Adipose tissue (tissue), 3 donors: Measurements from ENCODE around the gene GPR157. TPM values are rescaled to one million over a fixed set of nuclear protein-coding genes. Genes with fewer than 3 reads are reported as not detected.
"Not testable (repeated sequence)": the region's sequence is repeated elsewhere in the genome, so short reads cannot be mapped to it uniquely, and the experiment has no call there.

Experiments
- H3K27ac ChIP-seq: one replicate; pipeline ENCODE4 v1.5.1; 2013; ENCODE audit warnings: low read depth, low read length
- WGBS, 3 donors: extraction: QIAGEN DNeasy Blood & Tissue Kit; methylation state at CpG; one replicate each; pipeline ENCODE4 v1.1.7; 2013; 5-methylcytosine and 5-hydroxymethylcytosine counted together
- polyA plus RNA-seq, 3 donors: library from polyadenylated mRNA; stranded (reverse); fragments of 200-250 nt; gene quantifications; one replicate each; pipeline ENCODE4 v1.2.3, GENCODE V29; 2013
- donor health status: healthy with polysubstance abuse.
- donor health status: Bipolar disorder and iron deficiency.
- donor health status: healthy.

Gene GPR157
- polyA plus RNA-seq, 3 donors: 1.7 to 3.7 (median 2.2) TPM

DNA sequence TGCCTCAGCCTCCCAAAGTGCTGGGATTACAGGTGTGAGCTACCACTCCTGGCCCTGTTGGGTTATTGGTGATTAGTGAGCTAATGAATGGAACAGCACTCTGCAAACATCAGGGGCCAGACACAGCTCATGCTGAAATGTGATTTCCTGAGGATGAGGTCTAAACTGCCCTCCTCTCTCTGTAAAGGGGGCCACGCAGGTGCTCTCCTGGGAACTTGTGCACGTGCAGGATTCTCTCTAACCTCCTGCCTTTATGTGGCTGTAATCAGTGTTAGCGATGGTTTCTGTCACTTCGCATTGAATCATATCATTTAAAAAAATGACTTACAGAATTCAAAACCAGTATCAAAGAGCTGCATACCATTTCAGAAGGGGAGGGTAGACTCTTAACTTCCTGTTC lies 3.6 kb downstream of the GPR157 start:
- WGBS, 3 donors: 69 to 88% (median 70%) methylated on average over 4 of the region's 4 CpGs
- no peak overlapping the region for H3K27ac ChIP-seq

DNA sequence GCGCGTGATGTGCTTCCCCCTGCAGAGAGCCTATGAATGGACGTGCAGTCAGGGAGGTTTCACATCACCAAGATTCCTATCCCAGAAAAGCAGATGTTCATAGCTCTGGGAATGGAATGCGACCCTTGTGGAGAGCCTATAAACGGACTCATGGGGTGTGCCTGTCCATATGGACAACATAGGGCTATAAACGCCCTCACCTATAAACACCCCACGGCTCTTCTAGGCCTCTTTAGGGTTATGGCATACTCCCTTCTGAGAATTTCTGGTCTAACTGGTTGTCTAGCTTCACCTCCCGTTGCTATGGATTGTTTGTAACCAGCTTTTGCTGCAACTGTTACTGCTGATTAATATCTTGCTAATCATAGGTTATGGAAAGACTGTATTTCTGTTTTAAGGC lies 4.5 kb downstream of the GPR157 start:
- H3K27ac ChIP-seq: not testable (repeated sequence)
- WGBS, 3 donors: 80 to 92% (median 83%) methylated on average over 5 of the region's 8 CpGs

DNA sequence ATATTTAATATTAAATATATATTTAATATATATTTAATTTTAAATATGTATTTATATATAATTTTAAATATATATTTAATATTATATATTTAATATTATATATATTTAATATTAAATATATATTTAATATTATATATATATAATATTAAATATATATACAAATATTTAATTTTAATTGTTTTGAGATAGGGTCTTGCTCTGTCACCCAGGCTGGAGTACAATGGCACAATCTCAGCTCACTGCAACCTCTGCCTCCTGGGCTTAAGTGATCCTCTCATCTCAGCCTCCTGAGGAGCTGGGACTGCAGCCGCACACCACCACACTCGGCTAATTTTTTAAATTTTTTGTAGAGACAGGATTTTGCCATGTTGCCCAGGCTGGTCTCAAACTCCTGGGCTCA lies 5.2 kb downstream of the GPR157 start:
- WGBS, 3 donors: 96 to 98% (median 97%) methylated on average over 2 of the region's 2 CpGs
- not testable (repeated sequence) for H3K27ac ChIP-seq

DNA sequence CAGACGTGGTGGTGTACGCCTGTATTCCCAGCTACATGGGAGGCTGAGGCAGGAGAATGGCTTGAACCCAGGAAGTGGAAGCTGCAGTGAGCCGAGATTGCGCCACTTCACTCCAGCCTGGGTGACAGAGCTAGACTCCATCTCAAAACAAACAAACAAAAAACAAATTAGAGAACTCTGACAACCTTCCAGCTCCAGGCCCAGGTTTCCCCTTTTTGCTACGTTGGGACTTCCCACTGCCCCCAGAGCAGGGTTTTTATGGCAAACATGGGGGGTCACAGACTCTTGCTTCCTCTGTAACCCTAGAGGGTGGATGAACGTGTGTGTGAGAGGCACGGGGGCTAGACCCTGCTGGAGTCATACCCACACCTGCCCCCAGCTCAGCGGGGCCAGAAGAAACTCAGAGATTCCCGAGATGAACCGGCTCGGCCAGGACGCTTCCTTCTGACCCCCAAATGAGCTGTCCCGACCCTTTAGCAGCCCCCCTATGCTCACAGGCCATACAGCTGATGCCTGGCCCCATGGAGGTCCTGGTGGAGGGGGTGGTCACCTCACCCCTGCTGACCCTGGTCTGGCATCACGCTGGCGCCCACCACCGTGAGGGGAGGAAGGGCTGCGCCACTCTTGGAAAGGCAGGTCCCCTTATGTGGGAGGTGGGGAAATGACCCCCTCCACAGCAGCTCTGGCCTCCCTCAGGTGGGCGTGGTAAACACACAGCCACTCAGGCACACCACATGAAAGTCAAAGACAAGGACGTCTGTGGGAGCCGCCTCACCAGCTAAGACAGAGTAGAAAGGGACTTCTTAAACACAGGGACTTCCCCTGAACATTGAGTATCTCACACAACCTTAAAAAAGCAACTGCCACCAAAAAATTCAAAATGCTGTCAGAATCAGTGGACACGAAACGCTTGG lies 7.1 kb downstream of the GPR157 start:
- 85 to 89% (median 88%) methylated on average over 22 of the region's 22 CpGs for WGBS, 3 donors
- H3K27ac ChIP-seq: no peak overlapping the region

DNA sequence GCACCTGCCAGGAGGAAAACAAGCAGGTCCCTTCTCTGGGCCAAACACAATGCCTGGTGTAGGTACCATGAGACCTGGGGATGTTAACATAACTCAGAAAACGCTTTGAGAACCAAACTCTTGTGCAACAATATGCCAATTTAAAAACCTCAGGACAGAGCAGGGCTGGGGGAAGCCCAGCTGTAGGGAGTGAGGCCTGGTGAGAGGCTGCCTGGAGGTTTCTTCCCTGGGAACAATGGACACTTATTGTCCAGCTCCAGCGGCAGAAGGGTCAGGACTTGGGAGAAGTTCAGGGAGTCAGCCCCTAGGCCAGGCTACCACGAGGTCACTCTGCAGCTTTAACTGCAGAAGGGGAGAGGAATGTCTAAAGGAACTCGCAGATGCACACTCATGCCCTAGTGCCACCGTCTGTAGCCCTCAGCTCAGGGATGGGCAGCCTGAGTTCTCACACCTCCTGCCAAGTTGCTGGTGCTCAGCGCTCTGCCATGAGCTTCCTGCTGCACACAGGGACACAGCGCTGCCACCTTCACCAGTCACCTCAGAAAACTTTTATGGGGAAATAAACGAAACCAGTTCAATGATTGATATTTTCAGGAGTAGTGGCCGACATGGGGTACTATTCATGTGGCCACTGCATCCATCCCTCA lies 8.5 kb downstream of the GPR157 start:
- 74 to 76% (median 75%) methylated on average over 9 of the region's 9 CpGs for WGBS, 3 donors
- H3K27ac ChIP-seq: no peak overlapping the region

DNA sequence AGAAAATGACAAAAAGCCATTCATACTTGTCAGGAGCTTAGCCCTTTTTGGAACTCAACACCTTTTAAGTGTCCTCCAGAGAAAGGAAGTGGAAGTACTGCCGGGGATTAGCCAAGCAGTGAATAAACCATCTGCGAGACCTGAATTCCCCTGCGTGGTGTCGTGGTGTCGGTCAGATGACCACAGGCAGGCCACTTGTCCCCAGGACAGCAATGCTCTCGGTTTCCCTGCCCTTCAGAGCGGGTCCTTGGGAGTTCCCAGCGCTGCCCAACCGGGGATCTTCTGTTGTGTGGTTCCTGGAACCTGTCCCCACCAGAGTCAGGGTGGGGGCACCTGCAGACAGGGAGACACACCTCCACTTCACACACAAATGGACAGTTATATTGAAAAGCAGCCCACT lies 9.2 kb downstream of the GPR157 start:
- 58 to 93% (median 76%) methylated on average over 9 of the region's 9 CpGs for WGBS, 3 donors
- H3K27ac ChIP-seq: no peak overlapping the region

DNA sequence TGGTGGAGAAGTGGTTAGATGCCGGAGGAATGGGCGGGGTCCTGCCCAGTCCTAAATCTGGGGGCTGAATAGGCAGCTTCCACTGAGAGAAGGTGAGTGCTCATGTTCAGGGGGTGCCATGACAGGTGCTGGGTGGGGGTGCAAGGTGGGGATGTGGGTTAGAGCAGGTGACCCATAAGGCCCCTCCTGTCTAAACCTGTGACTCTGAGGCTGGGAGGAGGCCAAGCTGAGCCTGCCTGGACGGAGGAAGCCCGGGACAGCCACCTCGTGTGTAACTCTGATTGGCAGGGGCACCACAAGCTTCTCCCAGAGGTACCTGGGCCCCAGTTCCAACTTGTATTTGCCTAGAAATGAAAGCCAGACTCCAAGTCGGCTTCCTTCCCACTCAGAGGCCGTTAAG lies 10.7 kb downstream of the GPR157 start:
- 61 to 82% (median 63%) methylated on average over 7 of the region's 7 CpGs for WGBS, 3 donors
- no peak overlapping the region for H3K27ac ChIP-seq

DNA sequence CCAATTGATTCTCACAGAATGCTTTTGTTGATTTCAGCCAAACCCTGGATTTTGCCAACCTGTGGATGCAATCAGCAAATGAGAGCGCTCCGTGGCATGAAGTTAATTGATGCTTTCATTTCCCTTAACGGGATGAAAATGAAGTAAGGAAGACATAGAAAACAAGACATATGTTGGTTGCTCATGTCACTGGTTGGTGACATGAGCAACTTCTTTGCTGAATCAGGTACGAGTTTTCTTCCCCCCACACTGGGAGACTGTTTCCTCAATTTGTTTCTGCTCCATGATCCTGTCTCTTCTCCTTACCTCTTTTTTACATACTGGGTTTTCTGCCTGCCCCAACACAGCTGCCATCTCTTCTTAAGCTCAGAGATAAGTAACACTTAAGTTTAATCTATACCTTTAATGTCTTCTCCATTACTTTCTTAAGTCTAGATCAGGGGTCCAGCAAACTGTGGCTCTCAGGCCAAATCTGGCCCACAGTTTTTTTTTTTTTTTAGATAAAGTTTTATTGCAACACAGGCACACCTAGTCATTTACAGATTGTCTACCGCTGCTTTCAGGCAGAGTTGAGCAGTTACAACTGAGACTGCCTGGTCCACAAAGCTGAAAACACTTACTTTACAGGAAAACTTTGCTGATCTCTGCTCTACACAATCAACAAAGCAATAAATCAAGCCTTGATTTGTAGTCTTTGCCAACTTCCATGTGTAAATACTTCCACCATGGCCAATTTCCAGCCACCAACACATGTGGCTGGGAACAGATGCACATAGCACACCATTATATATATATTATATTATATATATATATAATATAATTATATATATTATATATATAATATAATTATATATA lies 13.3 kb downstream of the GPR157 start:
- 72 to 77% (median 76%) methylated on average over 5 of the region's 5 CpGs for WGBS, 3 donors
- H3K27ac ChIP-seq: no peak overlapping the region

DNA sequence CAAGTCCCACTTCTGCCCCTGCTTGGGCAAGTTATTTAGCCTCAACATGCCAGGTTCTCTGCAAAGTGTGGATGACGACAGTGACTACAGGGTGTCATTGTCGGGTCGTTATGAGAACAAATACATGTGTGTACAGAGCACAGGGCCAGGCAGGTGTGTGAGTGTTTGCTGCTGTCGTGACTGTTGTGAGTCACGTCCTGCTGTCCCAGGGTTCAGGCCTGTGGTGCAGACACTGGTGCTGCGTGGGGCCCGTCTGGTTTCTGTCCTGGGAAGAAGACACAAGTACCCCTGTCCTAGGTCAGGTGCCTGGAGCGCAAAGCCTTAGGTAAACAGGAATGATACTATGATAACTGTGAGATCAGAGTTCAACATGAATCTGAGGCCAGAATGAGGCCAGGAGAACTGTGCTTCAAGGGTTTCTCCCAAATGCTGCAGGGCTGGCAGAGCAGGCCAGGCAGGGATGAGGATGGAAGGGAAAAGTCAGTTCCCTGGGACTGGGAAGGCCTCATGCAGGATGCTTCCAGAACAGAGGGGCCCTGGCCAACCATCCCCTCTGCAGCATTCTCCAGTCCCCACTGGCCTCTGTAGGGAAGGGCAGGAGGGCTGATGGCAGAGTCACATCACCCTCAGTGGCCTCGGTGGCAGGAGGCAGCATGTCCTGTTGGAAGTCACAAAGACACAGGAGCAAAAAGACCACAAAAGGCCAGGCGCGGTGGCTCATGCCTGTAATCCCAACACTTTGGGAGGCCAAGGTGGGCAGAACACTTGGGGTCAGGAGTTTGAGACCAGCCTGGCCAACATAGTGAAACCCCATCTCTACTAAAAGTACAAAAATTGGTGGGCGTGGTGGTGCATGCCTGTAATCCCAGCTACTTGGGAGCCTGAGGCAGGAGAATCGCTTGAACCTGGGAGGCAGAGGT lies 15.7 kb downstream of the GPR157 start:
- no peak overlapping the region for H3K27ac ChIP-seq

DNA sequence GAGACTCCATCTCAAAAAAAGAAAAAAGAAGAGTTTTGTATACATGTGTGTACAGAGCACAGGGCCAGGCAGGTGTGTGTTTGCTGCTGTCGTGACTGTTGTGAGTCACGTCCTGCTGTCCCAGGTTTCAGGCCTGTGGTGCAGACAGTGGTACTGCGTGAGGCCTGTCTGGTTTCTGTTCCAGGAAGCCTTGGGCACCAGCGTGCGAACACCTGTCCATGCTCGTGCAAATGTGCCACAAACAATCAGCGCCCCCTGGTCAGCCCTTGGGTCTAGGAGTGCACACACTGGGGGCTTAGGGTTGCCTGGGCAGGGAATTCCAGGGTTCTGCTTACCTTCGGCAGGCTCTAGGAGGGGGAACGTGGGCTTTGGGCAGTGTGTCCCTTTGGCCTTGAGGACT lies 16.9 kb downstream of the GPR157 start:
- WGBS, 3 donors: 89 to 93% (median 92%) methylated on average over 9 of the region's 9 CpGs
- no peak overlapping the region for H3K27ac ChIP-seq

More for the DNA sequence above, 15.7 kb downstream of the GPR157 start:
- WGBS, 3 donors: 80 to 94% (median 92%) methylated on average over 12 to 13 of the region's 13 CpGs

DNA sequence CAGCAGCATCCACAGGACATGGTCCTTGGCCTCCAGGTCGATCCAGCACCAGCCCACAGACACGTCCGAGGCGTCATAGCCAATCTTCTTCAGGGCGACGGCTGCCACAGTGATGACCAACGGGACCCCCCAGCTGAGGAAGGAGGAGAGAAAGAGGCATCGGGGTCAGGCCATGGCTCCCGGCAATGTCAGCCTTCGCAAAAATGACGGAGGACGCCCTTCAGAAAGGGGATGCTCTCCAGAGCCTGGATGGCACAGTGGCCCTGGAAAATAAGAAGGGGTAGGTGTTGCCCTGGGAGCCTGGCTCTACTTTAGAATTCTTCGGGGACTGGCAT lies 17.6 kb downstream of the GPR157 start:
- no peak overlapping the region for H3K27ac ChIP-seq
- WGBS, 3 donors: 91 to 94% (median 93%) methylated on average over 13 of the region's 13 CpGs

DNA sequence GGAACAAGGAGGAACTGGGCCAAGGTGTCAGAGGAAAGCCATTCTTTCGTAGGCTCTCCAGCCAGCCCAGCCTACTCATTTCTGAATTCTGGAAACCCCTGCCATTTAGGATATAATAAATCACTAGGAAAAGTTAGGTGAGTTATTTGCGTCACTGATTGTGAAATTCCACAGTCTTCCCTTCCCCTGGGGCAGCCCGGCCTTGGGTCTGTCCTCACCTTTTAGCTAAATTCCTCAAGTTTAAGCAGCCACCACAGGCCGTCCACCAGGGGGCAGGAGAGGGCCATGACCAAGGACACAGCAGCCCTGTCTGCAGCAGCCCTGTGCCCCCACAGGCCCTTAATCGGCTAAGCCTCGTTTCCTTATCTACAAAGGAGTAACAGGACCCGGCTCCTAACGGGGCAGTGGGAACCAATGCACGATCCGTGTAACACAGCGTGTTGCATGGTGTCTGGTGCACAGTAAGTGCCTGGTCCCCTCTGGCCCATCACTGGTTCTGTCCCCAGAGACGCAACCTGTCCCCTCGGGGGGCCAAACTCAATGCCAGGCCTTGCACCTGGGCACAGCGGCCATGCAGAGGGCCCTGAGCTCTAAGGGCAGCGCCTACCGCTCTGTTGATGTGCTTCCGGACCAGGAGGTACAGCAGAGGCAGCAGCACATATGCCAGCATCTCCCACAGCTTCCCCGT lies 18.1 kb downstream of the GPR157 start:
- H3K27ac ChIP-seq: no peak overlapping the region
- WGBS, 3 donors: 36 to 41% (median 38%) methylated on average over 18 of the region's 18 CpGs

DNA sequence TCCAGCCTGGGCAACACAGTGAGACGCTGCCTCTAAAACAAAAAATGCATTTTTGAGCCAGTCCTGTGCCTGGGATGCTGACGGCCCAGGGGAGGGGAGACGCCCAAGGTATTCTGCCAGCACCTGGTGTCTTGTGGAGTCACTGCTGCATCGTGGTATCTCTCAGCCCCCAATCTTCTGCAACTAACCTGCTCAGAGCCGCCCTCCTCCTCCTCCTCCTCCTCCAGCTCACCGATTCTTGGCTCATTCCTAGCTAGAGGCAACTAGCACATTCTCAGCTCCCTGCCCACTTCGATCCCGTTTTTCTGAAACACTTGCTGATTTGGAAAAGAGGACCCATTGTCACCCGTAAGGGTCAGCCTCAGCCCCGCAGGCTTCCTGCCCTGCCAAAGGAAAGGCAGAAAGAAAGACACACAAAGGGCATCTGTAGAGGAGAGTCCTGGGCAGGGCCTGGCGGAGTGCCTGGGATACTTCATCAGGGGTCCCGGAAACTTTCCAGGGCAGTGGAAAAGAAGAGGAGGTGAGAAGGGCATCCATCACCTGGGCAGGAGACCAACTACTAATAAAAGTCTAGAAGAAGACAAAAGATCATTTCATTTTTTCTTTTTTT lies 20.7 kb downstream of the GPR157 start:
- 90 to 93% (median 92%) methylated on average over 12 of the region's 12 CpGs for WGBS, 3 donors
- H3K27ac ChIP-seq: no peak overlapping the region

DNA sequence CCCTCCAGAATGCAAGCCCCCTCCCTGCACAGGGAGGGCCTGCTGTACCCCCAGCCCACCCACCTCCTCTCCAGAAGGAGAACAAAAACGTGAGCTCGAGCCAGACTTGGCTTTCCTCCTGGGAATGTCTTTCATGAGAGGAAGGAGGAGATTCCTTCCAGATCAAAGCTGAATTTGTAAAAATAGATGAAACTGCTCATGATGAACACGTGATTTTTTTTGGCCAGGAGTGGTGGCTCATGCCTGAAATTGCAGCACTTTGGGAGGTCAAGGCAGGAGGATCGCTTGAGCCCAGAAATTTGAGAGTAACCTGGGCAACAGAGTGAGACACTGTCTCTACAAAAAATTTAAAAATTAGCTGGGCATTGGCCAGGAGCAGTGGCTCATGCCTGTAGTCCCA lies 21.8 kb downstream of the GPR157 start:
- 38 to 63% (median 47%) methylated on average over 4 of the region's 4 CpGs for WGBS, 3 donors
- H3K27ac ChIP-seq: no peak overlapping the region

DNA sequence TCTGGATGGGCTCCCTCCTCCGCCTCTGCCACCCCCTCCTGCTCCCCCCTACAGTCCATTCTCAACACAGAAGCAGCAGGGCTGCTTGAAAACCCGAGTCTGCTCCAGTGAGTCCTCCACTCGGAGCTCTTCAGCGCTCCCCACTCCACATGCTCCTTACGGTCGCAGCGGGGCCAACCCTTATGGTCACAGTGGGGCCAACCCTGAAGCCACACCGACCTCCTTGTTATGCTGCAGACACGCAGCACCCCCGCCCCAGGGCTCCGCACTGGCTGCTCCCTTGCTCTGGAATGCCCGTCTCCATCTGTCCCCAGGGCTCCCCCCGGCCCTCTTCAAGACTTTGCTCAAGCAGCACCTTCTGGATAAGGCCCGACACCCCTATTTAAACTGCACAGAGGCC lies 22.6 kb downstream of the GPR157 start:
- 90 to 93% (median 93%) methylated on average over 14 of the region's 14 CpGs for WGBS, 3 donors
- H3K27ac ChIP-seq: no peak overlapping the region

DNA sequence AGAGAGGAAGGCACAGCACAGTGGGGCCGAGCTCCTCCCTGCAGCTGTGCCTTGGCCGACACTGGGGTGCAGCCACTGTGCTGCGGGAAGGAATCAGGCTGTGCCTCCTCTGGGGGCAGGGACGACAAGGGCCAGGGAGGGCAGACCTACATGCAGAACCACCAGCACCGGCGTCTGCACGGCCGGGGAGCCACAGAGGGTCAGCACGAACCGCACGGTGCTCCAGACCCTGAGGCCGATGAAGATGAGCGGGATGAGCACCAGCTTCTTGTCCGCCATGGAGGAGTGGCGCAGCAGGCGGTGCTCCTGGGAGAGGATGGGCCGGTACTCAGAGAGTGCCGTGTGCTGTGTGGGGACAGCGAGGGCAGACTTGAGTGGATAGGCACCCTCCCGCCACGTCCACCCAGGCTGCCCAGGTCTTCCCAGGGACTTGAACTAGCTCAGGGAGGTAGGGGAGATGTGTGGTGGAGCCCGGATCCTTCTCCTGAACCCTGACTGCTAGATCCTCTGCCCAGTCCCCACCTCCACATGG lies 23.5 kb downstream of the GPR157 start:
- 93 to 98% (median 93%) methylated on average over 22 of the region's 22 CpGs for WGBS, 3 donors
- H3K27ac ChIP-seq: no peak overlapping the region
